GM18498 (cell line): ENCODE results near the gene NOG.
A peak's percentile ranks its signal among the peaks of the same experiment; 100 is the strongest.

Experiments used
- ATAC-seq: cut with Tn5 transposase; IDR thresholded peaks from one replicate; pipeline ENCODE4 v1.9.1; 2021; ENCODE audit warnings: mild to moderate bottlenecking, moderate library complexity; ENCODE audit not compliant: unreplicated experiment

Gene NOG

DNA sequence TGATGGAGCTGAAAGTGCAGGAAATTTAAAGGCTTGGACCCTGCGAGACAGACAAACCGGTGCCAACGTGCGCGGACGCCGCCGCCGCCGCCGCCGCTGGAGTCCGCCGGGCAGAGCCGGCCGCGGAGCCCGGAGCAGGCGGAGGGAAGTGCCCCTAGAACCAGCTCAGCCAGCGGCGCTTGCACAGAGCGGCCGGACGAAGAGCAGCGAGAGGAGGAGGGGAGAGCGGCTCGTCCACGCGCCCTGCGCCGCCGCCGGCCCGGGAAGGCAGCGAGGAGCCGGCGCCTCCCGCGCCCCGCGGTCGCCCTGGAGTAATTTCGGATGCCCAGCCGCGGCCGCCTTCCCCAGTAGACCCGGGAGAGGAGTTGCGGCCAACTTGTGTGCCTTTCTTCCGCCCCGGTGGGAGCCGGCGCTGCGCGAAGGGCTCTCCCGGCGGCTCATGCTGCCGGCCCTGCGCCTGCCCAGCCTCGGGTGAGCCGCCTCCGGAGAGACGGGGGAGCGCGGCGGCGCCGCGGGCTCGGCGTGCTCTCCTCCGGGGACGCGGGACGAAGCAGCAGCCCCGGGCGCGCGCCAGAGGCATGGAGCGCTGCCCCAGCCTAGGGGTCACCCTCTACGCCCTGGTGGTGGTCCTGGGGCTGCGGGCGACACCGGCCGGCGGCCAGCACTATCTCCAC, at the start of gene NOG:
TSS of gene NOG (plus strand) at position 54 of the 674 bp plus-strand sequence. CDS start at position 579, 525 bp downstream.
- peak; percentile 53 for ATAC-seq

DNA sequence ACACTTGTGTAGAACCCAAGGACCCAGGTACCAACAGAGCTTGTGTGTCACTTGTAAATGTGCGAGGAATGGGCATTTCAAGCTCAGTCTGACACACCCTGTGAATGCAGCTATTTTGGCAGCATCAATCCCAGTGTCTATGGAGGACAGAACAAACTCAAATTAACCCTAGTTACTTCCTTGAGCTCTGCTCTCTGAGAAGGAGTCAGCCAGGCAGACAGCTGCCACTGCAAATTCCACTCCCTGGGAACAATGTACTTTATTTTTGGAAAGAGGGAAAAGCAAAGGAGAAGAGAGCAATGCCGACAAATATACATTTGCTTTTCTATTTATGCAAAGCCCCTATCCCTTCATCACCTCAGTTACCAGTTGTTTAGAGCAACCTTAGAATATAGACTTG, 48.4 kb upstream of the NOG start:
- no peak for ATAC-seq

DNA sequence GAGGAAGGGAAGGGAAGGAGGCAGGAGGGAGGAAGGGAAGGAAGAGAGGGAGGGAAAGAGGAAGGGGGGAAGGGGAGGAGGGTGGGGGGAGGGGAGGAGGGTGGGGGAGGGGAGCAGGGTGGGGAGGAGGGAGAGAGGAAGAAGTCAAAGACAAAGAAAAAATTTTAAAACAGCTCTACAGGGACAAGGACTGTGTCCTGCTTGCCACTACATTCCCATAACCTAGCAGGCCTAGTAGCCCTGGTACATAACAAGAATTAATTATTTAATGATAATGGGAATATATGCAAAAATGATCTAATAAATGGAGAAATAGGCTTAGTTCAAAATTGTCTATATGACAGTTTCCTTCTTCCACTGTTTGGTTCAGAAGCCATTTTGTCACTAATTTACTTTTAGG, 47.6 kb upstream of the NOG start:
- ATAC-seq: no peak

DNA sequence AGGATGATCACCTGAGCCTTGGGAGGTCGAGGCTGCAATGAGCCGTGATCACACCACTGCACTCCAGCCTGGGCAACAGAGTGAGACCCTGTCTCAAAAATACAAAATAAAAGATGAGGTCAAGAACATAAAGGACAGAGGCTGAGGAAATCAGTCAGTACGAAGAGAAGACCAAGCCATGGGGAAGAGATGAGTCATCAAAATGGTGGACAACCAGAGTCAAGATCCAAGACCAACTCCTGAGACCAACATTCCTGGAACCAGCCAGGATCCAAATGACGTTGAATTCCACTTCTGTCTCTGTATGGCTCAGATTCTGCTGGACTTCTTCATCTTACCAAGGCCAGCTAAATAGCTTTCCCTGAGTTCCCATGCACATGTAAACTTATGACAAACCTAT, 44.8 kb upstream of the NOG start:
- ATAC-seq: no peak

DNA sequence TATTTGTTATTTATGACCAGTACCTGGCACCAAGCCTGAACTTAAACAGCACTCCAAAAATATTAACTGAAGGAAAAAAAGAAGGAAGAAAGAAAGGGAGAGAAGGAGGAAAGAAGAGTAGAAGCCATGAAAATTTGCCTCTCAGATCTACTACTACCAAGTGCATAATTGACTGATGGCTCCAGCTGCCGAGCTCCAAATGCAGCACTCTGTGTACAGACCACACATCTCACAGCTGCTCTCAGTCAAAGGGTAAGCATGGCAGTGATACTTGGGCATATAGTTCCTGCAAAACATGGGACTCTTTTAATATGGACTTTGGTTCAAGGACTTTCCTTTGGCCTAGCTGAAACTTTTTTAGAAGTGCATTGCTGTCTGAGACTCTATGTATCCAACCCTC, 44.0 kb upstream of the NOG start:
- no peak for ATAC-seq

DNA sequence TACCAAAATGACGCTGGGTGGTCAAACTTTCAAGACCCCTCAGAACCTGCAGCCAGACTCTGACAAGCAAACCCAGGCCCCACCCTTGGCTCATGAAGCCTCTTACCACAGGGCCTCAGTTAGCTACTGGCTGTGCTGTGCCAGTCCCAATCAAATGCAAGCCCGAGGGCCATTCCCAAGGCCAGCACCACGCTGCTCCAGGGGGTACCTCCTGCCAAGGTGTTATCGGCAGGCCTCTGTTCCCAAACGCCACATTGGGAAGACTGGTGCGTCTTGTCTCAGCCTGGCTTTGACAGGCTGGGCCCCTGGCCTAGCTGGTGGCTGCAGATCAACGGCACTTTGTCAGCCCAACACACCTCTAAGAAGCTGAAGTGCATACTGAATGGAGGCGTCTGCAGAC, 35.8 kb upstream of the NOG start:
- no peak for ATAC-seq

DNA sequence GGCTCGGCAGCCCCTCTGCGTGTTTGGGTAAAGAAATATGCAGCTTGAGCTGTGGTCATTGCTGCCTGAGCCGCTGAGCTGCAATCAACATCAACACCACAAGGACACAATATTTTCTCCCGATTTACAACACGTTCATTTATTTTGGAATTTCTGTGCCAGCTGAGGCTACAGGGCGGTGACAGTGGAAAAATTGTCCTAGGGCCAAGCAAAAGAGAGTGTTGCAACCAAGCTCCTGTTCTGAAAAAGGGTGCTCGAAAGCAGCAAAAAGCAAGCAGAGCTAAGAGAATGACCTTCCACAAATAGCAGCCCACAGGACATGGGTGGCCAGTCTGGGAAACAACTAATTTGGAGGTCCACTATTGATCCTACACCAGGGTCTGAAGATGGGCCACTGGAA, 35.4 kb upstream of the NOG start:
- no peak for ATAC-seq

DNA sequence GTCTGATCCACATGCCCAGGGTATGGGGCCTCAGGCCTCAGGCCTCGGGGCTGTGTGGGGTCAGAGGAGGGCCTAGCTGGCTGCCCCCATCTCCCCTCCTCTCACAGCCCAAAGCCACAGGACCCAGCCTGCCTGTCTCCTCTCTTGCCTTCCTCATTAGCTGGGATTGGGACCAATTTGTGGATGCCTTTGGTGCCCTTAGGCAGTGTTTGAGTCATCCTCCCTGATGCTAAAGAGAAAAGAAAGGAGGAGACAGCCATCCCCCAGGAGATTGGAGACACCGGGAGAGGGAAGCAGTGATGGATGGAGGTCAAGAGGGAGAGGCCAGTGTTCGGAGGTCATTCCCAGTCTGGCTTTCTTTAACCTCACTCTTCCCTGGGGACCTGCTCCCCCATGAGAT, 23.3 kb upstream of the NOG start:
- no peak for ATAC-seq

DNA sequence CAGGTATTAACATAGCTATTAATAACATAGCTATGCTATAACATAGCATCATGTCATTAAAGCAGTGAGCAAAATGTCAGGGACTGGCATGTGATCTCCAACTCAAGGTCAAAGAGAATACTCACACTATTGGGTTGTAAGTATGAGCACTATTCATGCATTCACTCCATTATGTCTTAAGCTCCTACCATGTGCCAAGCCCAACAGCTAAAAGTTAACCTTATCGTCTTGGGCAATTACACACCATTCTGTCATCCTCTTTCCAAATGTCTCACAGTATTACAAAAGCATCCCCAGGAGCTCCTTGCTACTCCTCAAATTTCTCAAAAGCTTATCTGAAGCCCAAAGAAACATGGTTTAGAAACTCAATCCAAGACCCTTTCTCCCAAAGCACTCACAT, 22.0 kb upstream of the NOG start:
- no peak for ATAC-seq

DNA sequence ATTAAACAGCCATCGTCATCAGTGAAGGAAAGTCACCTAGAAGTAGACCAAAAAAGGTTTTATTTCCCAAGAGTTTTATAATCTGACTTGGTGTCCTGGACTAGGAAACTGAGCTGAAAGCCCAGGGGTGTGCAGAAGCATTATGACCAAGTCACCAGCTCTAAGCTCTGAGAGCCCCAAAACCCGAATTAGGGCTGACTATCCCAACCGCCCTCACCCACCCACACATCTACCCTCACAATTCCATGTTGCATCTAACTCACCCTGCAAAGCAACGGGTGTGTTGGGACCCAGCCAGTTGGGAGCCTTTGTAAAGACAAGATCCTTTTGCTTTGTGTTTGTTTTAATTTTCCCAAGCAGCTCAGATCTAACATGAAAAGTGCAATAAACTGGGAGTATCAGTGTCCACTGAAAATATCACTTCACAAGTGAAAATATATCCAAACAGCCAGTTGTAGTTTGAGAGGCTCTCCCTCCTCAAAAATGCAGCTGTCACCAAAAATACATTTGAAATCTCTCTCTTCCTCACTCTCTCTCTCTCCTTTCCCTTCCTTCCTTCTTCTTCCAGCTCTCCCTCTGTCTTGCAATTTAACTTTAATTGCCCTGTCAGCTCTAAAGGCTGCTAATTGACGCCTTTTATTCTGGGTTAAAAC, 16.2 kb upstream of the NOG start:
- ATAC-seq: no peak

DNA sequence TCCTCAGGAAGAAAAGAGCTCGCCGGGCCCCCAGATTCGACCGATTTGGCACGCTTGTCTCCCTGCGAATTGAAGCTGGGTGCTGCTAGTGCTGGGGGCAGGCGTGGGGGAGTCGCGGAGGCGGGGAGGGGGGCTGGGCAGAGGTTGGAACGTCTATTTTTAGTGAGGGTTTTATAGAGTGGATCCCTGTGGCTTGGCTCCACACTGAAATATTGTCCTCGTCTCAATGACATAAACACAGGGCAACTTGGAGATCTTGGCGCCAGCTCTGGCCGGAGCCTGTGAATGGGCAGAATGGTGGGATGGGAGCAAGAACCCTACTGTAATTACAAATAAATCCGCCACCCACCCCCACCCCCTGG, 15.7 kb upstream of the NOG start:
- ATAC-seq: no peak

DNA sequence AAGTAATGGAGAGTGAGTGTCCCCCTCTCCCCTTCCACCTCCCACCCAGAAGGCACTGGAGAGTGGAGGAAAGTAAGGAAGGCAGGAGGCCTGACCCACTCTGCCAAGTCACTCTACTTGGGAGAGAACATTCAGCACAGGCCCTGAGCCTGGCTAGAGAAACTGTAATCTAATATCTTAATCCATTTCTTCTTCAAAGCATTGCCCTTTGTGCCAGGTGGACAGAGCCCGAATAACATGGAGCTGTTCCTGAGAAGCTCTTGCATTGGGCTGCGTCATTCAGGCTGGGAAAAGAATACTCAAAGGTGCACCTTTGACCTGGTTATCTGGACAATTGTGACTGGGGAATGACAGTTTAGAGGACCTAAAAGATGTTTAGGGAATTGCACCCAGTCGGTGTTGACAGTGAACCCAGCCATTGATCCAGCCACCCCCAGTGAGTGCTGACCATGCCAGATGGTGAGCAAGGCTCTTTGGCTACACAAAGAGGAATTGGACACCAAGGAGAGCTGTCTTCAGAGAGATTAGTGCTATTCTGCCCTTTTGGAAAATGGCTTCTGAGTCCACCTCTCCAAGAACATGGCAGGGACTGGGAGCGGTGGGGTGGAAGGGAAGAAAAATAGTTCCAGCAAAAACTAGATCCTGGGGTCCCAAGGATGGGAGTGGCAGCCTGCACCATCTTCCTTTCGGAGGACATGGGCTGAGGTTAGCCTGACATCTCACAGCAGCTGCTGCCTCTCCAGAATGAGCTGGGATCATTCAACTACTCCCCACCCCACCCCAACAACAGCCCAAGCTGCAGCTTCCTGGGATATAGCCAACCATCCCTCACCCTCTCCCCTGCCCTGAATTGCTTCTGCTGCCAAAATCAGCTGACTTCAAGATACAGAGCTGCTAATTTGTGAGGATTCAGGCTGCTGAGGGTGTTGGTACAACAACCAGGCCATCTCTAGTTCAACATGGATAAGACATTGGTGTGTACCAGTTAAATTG, 11.6 kb upstream of the NOG start:
- no peak for ATAC-seq

DNA sequence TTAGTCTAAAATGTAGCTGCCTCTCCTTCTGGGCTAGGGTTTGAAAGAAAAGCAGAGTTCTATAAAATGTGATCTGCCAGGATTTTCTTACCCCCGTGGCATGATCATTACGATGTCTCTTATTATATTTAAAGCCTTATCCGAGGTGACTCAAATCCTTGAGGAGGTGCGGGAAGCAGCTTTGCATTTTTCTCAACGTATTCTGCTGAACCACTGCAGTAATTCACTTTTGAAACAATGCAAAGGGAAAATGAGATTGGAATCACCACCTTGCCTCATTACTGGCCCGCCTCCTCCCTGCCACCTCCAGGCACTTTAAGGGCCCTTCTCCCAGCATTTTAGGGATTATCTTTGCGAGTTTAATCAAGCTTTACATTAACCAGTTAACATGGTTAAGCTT, 9.7 kb upstream of the NOG start:
- ATAC-seq: no peak

DNA sequence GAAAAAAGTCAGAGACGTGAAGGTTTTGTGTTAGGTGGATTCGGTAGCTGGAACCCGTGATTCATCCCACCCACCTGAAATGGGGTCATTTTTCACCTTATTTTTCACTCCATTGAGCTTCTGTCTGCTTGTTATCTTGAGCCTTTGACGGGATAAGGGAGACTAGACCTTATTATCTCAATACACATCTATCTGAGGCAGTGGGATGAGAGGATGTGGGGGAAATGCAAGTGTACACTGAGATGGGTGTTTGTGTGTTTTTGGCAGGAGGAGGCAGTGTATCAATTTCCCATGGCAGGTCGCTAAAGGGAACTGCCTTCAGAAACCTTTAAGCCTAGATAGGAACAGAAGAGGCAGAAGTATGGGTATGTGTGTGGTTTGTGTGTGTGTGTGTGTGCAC, 6.2 kb upstream of the NOG start:
- no peak for ATAC-seq

DNA sequence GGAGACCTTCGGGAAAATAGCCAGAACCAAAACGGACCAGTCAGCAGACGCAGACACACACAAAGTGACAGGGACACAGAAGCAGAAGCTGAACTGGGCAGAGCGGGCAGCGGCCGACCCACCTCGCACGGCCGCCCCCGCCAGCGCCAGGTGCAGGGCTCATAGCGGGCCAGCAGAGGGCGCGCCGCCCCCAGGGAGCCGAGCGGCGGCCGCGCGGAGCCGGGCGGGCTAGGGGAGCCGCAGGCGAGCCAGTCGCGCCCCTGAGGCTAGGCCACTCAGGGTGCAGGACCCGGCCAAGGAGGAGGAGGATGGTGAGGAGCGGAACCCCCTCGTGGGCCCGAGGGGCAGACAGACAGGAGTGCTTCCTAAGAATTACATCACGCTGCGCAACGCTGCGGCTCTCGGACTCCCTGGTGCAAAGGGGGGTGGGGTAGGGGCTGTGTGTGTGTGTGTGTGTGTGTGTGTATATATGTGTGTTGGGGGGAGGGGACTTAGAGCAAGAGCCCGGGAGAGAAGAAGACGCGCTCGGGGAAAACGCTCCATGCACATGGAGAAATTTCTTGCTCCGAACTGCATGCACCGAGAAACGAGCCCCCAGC, 913 bp upstream of the NOG start:
- peak; percentile 71 for ATAC-seq

DNA sequence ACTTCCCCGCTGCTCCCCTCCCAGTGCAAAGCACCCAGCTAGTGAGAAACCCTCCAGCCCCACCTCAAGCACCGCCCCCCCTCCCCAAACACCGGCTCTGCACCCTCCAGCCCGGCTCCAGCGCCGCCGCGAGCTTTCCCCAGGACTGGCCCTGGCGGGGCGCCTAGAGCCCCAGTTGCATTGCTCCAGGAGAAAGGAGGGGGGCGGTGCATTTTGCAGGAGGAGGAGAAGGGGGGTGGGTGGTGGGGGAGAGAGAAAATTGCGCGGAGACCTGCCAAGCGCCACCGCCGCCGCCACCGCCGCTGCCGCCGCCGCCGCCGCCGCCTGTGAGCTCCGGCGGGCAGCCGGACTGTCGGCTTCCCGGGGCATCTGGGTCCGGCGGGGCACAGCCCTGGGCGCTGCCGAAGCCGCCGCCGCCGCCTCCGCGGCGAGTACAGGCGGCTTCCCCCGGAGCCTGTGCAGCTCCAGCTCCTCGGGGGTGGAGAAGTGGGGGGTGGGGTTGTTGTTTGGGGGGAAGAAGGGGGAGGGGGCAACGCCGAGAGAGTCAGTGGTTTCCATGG, 333 bp upstream of the NOG start:
- peak; percentile 22 for ATAC-seq

DNA sequence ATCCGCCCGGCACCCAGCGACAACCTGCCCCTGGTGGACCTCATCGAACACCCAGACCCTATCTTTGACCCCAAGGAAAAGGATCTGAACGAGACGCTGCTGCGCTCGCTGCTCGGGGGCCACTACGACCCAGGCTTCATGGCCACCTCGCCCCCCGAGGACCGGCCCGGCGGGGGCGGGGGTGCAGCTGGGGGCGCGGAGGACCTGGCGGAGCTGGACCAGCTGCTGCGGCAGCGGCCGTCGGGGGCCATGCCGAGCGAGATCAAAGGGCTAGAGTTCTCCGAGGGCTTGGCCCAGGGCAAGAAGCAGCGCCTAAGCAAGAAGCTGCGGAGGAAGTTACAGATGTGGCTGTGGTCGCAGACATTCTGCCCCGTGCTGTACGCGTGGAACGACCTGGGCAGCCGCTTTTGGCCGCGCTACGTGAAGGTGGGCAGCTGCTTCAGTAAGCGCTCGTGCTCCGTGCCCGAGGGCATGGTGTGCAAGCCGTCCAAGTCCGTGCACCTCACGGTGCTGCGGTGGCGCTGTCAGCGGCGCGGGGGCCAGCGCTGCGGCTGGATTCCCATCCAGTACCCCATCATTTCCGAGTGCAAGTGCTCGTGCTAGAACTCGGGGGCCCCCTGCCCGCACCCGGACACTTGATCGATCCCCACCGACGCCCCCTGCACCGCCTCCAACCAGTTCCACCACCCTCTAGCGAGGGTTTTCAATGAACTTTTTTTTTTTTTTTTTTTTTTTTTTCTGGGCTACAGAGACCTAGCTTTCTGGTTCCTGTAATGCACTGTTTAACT, 1.0 kb downstream of the NOG start:
- peak; percentile 20 for ATAC-seq

DNA sequence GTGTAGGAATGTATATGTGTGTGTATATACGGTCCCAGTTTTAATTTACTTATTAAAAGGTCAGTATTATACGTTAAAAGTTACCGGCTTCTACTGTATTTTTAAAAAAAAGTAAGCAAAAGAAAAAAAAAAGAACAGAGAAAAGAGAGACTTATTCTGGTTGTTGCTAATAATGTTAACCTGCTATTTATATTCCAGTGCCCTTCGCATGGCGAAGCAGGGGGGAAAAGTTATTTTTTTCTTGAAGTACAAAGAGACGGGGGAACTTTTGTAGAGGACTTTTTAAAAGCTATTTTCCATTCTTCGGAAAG, 1.6 kb downstream of the NOG start:
- no peak for ATAC-seq

DNA sequence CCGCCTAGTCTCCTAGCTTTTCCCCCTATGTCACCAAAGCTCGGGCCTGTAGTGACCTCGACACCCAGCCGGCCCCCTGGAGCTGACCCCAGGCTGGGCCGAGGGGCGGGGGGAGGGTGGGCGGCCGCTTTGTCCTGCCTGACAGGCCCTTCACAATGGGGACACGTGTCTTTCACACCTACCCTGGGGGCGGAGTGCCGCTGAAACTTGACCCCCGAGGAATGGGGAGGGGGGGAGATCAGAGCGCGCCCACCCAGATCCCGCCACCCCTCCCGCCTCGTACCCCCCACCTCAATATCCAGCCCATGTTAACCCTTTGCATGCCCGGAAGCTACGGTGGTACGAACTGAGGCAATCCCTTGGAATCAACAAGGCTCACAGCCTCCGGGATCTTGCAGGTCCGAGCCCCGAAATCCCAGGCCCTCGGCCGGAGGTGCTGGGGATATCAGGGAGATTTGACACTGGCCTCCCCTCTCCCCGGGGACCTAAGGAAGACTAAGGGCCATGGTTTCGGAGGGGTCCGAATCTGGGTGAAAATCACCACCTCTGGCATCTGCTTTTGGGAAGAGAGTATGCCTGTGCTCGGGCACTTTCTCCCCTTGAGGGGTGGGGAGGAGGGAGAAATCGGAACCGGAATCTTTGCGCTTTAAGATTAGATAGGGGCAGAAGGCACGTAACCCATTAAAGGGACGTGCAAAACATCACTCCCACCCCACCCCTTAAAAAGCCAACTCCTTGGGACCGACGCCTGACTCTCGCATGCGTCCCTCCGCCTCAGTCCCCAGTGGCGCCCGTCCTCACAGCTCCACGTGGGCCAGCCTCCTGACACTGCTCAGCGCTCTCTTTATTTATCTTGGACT, 2.6 kb downstream of the NOG start:
- no peak for ATAC-seq
